Keratinocyte (primary cell): ENCODE results near the gene SMU1. TPM values are rescaled to one million over a fixed set of nuclear protein-coding genes. Genes with fewer than 3 reads are reported as not detected.

Source experiments
- DNase-seq: peaks from one replicate; pipeline ENCODE4 v3.0.0-alpha.2; 2011; ENCODE audit warnings: low read depth, missing footprints, low spot score
- FAIRE-seq: peaks from 2 replicates; lab custom pipeline; 2011; peaks lifted over from hg19 to GRCh38; lab: Jason Lieb, UNC
- H2AFZ ChIP-seq: 2 replicates; pipeline ENCODE4 v1.6.0; 2012; ENCODE audit warnings: low read length, control low read depth, inconsistent platforms; ENCODE audit not compliant: control insufficient read depth
- H3K27ac ChIP-seq: 2 replicates; pipeline ENCODE4 v1.5.1; 2011; ENCODE audit warnings: low read length; ENCODE audit not compliant: control insufficient read depth, insufficient read depth
- H3K27me3 ChIP-seq: 3 replicates; pipeline ENCODE4 v1.6.0; 2011; ENCODE audit warnings: low read length; ENCODE audit not compliant: control insufficient read depth, insufficient read depth; ENCODE audit errors: extremely low read depth
- H3K36me3 ChIP-seq, 2 experiments: 2 replicates in 1 of 2; 3 replicates in 1 of 2; pipeline ENCODE4 v1.5.1; 2011; ENCODE audit warnings: low read length in 2 of 2, mild to moderate bottlenecking in 1 of 2; ENCODE audit not compliant: control insufficient read depth in 2 of 2, insufficient read depth in 2 of 2; ENCODE audit errors: extremely low read depth in 1 of 2
- H3K4me1 ChIP-seq: 3 replicates; pipeline ENCODE4 v1.5.1; 2011; ENCODE audit warnings: low read length; ENCODE audit not compliant: control insufficient read depth, insufficient read depth; ENCODE audit errors: extremely low read depth
- H3K4me2 ChIP-seq: 3 replicates; pipeline ENCODE4 v1.6.0; 2011; ENCODE audit warnings: low read depth, low read length; ENCODE audit not compliant: control insufficient read depth, insufficient read depth; ENCODE audit errors: extremely low read depth
- H3K4me3 ChIP-seq, 3 experiments: fragments of 200-600 bp in 1 of 3; sonication (generic) in 1 of 3; 2 replicates in 2 of 3; 3 replicates in 1 of 3; pipeline ENCODE4 v1.5.1; 2011 to 2016; ENCODE audit warnings: low read length in 3 of 3, mild to moderate bottlenecking in 3 of 3, control low read depth in 2 of 3, inconsistent platforms in 1 of 3, low read depth in 1 of 3, mixed read lengths in 1 of 3, mixed run types in 1 of 3, moderate library complexity in 1 of 3; ENCODE audit not compliant: control insufficient read depth in 2 of 3, insufficient read depth in 2 of 3; ENCODE audit errors: extremely low read depth in 1 of 3
- H3K79me2 ChIP-seq: 2 replicates; pipeline ENCODE4 v1.6.0; 2012; ENCODE audit warnings: low read length; ENCODE audit not compliant: control insufficient read depth, insufficient read depth
- H3K9ac ChIP-seq: 3 replicates; pipeline ENCODE4 v1.6.0; 2011; ENCODE audit warnings: low read length; ENCODE audit not compliant: control insufficient read depth, insufficient read depth; ENCODE audit errors: extremely low read depth
- H3K9me1 ChIP-seq: 3 replicates; pipeline ENCODE4 v1.6.0; 2011; ENCODE audit warnings: low read length; ENCODE audit not compliant: control insufficient read depth, insufficient read depth; ENCODE audit errors: extremely low read depth
- H3K9me3 ChIP-seq: 2 replicates; pipeline ENCODE4 v1.5.1; 2012; ENCODE audit warnings: low read depth, low read length; ENCODE audit not compliant: control insufficient read depth
- H4K20me1 ChIP-seq: 3 replicates; pipeline ENCODE4 v1.6.0; 2011; ENCODE audit warnings: low read length; ENCODE audit not compliant: control insufficient read depth, insufficient read depth; ENCODE audit errors: extremely low read depth
- EZH2 ChIP-seq: IDR thresholded peaks from one replicate; pipeline ENCODE4 v1.6.1; 2012; ENCODE audit warnings: inconsistent platforms, mild to moderate bottlenecking, low read length, moderate library complexity
- dilution Hi-C: fragments of 300-500 bp; cut with MboI; formaldehyde crosslinking; loops from one replicate; pipeline ENCODE4 v1.7.0; 2020; ENCODE audit warnings: low sequenced_read_pairs; ENCODE audit not compliant: extremely low pct_ligation_motif_present
- polyA plus RNA-seq, 5 experiments: library from polyadenylated mRNA; depleted of rRNA in 3 of 5; stranded (reverse) in 3 of 5; stranded (forward) in 1 of 5; unstranded in 1 of 5; fragments of >200 nt; gene quantifications; 1 replicate in 1 of 5; 2 replicates in 3 of 5; 3 replicates in 1 of 5; pipeline versions ENCODE4 v1.2.1 to v1.2.3, GENCODE V29; 2011 to 2012; ENCODE audit warnings: missing spikeins in 2 of 5, low read depth in 1 of 5, low replicate concordance in 1 of 5
- TF ChIP-seq, protein P1 (sequence below), 3 experiments: IDR thresholded peaks in 1 of 3; conservative IDR thresholded peaks in 1 of 3; optimal IDR thresholded peaks in 1 of 3; 2 replicates in 2 of 3; 3 replicates in 1 of 3; pipeline versions ENCODE3 to v1.5.1; 2011; ENCODE audit warnings: low read length in 3 of 3, mild to moderate bottlenecking in 3 of 3, moderate library complexity in 2 of 3, control low read depth in 1 of 3, inconsistent platforms in 1 of 3; ENCODE audit not compliant: insufficient read depth in 2 of 3; ENCODE audit errors: extremely low read depth in 1 of 3

SMU1 gene
- polyA plus RNA-seq, 1 donor (not counting 4 experiments of a cell fraction or from before 2014, with no cell fraction given), result 20.3 TPM

DNA sequence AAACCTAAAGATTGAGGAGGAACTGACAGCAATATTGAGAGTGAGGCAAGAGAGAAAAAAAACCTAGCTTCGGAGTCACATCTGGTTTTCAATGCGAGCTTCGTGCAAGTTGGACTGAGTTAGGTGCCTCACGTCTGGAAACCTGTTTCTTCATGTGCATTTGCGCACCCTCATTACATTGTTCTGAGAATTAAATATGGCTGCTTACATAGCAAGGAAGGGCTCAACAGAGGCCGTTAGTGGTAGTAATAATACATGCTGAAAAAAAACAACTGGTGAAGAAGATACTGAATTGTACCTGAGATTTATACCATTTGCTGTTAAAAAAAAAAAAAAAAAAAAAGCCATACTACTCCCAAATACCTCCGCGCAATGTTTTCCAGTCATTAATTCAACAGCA is 32.8 kb downstream of the SMU1 start:
- dilution Hi-C loops, result no loop called here
- H3K4me3 ChIP-seq, result peak overlapping the region; percentile 55 to 77 (median 67)
- H3K79me2 ChIP-seq, result no peaks in the 10 kb centered on the region
- H3K4me2 ChIP-seq, result peak overlapping the region; percentile 63
- H3K27ac ChIP-seq, result peak overlapping the region; percentile 69
- H3K4me1 ChIP-seq, result peaks cover 12% of the 10 kb centered on the region
- DNase-seq, result no peak
- H3K9ac ChIP-seq, result peak overlapping the region; percentile 78
- FAIRE-seq, result no peak
- TF ChIP-seq, protein P1, sequence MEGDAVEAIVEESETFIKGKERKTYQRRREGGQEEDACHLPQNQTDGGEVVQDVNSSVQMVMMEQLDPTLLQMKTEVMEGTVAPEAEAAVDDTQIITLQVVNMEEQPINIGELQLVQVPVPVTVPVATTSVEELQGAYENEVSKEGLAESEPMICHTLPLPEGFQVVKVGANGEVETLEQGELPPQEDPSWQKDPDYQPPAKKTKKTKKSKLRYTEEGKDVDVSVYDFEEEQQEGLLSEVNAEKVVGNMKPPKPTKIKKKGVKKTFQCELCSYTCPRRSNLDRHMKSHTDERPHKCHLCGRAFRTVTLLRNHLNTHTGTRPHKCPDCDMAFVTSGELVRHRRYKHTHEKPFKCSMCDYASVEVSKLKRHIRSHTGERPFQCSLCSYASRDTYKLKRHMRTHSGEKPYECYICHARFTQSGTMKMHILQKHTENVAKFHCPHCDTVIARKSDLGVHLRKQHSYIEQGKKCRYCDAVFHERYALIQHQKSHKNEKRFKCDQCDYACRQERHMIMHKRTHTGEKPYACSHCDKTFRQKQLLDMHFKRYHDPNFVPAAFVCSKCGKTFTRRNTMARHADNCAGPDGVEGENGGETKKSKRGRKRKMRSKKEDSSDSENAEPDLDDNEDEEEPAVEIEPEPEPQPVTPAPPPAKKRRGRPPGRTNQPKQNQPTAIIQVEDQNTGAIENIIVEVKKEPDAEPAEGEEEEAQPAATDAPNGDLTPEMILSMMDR (optimal IDR thresholded peaks at IDR 0.05 in 1 of 3, IDR thresholded peaks at IDR 0.05 in 1 of 3, conservative IDR thresholded peaks at IDR 0.05 in 1 of 3; ENCODE audit: extremely low read depth in 1 of 3, insufficient read depth in 2 of 3, low read length in 3 of 3), result no peak
- no peak for TF ChIP-seq EZH2
- H3K27me3 ChIP-seq, result no peaks in the 10 kb centered on the region
- no peak overlapping the region for H2AFZ ChIP-seq
- H3K36me3 ChIP-seq, result peaks cover 6 to 10% of the 10 kb centered on the region in 2 experiments
- H3K9me3 ChIP-seq, result no peaks in the 10 kb centered on the region
- no peaks in the 10 kb centered on the region for H4K20me1 ChIP-seq
- H3K9me1 ChIP-seq, result no peaks in the 10 kb centered on the region

GRCh38 chr9:33042473-33042872 is 34.0 kb downstream of the SMU1 start:
- no peak for FAIRE-seq
- no peaks in the 10 kb centered on the region for H4K20me1 ChIP-seq
- no peaks in the 10 kb centered on the region for H3K27me3 ChIP-seq

More at GRCh38 chr9:33042473-33042872, 34.0 kb downstream of the SMU1 start:
- Histone ChIP-seq H3K79me2 (no peaks in the 10 kb centered on the region), H3K9ac (no peak overlapping the region), H3K4me2 (no peak overlapping the region), H3K27ac (no peak overlapping the region), H3K9me3 (no peaks in the 10 kb centered on the region), H3K36me3 (peaks cover 6 to 17% of the 10 kb centered on the region in 2 experiments), H2AFZ (no peak overlapping the region), H3K4me1 (peaks cover 12% of the 10 kb centered on the region), H3K4me3 (no peak overlapping the region), H3K9me1 (no peaks in the 10 kb centered on the region)
- no peak for DNase-seq
- dilution Hi-C loops, result no loop called here
- TF ChIP-seq, protein P1 (optimal IDR thresholded peaks at IDR 0.05 in 1 of 3, IDR thresholded peaks at IDR 0.05 in 1 of 3, conservative IDR thresholded peaks at IDR 0.05 in 1 of 3; ENCODE audit: extremely low read depth in 1 of 3, insufficient read depth in 2 of 3, low read length in 3 of 3), result no peak
- no peak for TF ChIP-seq EZH2
